Stomach (tissue), 4 donors: ENCODE results near the gene CFAP70.

Experiments
- POLR2A ChIP-seq, 4 donors: fragments of 450-650 bp; IDR thresholded peaks; one replicate each; pipeline ENCODE4 v1.6.1; 2016; ENCODE audit warnings: antibody characterized with exemption in 4 of 4, control low read depth in 2 of 4, mild to moderate bottlenecking in 1 of 4, moderate library complexity in 1 of 4
- POLR2AphosphoS5 ChIP-seq, 3 donors: sonication (generic); formaldehyde crosslinking; IDR thresholded peaks; one replicate each; pipeline ENCODE4 v1.6.1; 2016; ENCODE audit warnings: antibody characterized with exemption in 3 of 3
- TF ChIP-seq, protein P1 (sequence below), 7 experiments: fragments of 450-650 bp in 4 of 7; fragments of 200-600 bp in 3 of 7; sonication (generic) in 3 of 7; IDR thresholded peaks; one replicate each; pipeline ENCODE4 v1.5.1; 2016 to 2019; ENCODE audit warnings: antibody characterized with exemption in 7 of 7, control low read depth in 2 of 7, mild to moderate bottlenecking in 1 of 7

DNA sequence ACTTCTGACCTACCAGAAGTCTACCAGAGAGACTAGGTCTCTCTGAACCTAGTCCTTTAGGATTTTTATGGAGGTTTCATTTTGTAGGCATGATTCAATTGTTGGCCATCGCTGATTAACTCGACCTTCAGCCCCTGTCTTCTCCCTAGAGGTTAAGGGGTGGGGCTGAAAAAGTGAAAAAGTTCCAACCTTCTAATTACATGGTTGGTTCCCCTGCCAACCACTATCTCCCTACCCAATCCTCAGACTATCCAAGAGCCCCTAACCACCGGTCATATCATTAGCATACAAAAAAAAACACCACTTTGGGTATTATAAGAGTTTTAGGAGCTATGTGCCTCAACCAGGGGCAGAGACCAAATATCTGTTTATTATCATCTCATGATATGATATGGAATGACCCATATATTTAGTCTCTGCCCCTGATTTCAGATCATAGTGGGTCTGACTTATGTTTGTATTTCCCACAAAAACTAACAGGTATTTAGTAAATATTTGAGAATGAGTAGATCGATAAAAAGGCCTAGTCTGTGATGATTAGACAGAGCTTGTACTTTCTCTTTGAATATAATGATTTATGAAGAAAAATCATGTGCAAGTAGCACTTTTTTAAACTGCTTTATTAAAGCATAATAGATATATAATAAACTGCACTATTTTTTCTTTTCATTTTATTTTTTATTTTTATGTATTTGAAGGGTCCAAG, 147.4 kb downstream of the CFAP70 start:
- TF ChIP-seq POLR2A (IDR thresholded peaks at IDR 0.05) (no peak), POLR2AphosphoS5 (IDR thresholded peaks at IDR 0.05) (no peak)
- TF ChIP-seq, protein P1, sequence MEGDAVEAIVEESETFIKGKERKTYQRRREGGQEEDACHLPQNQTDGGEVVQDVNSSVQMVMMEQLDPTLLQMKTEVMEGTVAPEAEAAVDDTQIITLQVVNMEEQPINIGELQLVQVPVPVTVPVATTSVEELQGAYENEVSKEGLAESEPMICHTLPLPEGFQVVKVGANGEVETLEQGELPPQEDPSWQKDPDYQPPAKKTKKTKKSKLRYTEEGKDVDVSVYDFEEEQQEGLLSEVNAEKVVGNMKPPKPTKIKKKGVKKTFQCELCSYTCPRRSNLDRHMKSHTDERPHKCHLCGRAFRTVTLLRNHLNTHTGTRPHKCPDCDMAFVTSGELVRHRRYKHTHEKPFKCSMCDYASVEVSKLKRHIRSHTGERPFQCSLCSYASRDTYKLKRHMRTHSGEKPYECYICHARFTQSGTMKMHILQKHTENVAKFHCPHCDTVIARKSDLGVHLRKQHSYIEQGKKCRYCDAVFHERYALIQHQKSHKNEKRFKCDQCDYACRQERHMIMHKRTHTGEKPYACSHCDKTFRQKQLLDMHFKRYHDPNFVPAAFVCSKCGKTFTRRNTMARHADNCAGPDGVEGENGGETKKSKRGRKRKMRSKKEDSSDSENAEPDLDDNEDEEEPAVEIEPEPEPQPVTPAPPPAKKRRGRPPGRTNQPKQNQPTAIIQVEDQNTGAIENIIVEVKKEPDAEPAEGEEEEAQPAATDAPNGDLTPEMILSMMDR (IDR thresholded peaks at IDR 0.05) = no peak
